Mesenteric fat pad (tissue), 1 donor: ENCODE measurements around the gene MBLAC1. TPM values are rescaled to one million over a fixed set of nuclear protein-coding genes. Genes with fewer than 3 reads are reported as not detected.

Source experiments
- DNase-seq: peaks from one replicate; pipeline ENCODE4 v3.0.0-alpha.2; 2020; ENCODE audit warnings: low spot score
- microRNA-seq: library from miRNA; unstranded; fragments of <30 nt; microRNA quantifications from one replicate; pipeline ENCODE4 v1.2.0, GENCODE V29; 2020; ENCODE audit warnings: borderline number of aligned reads
- total RNA-seq: library from RNA; stranded (reverse); fragmentation: NEBNext Ultra II Directional; extraction: Animal tissue kit (Norgen Biotek cat#: 25700); gene quantifications from one replicate; pipeline ENCODE4 v1.2.1, GENCODE V29; 2021
- donor health status: DM: yes; HTN: yes; CAD: no.

Gene MBLAC1
- total RNA-seq, 1 donor from 2014 or later = 1.7 TPM

DNA sequence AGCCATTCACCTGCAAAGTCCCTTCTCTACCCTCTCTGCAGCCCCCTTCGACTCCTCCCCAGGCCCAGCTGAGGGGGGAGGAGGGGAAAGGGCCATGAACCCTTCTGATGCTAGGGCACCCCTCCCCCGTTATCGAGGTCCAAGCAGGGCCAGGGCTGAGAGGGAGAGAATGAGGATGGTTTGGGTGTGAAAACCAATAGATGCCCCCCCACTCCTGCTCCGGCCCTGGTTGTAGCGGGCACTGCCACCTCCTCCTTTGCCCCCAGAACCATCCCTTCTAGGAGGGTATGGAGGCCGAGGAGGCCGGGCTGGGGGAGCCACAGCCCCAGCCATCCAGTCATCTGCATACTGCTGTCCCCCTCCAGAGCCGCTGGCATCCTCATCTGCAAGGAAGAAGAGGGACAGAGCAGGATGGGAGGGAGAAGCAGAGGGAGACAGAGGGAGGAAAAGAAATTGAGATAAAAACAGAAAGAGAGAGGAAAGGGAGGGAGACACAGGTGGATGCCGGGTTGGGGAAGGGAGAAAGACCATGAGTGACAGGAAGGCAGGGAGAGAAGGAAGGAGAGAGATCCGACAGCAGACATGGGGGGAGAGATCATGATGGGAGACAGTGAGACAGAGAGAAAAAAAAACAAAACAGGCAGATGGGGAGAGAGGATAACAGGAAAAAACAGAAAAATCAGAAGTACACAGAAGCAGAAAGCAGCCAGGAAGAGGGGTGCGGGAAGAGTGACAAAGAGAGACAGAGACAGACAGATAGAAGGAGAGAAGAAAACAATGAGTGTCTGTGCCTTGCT, 43.5 kb downstream of the MBLAC1 start:
- DNase-seq = peak; percentile 81

DNA sequence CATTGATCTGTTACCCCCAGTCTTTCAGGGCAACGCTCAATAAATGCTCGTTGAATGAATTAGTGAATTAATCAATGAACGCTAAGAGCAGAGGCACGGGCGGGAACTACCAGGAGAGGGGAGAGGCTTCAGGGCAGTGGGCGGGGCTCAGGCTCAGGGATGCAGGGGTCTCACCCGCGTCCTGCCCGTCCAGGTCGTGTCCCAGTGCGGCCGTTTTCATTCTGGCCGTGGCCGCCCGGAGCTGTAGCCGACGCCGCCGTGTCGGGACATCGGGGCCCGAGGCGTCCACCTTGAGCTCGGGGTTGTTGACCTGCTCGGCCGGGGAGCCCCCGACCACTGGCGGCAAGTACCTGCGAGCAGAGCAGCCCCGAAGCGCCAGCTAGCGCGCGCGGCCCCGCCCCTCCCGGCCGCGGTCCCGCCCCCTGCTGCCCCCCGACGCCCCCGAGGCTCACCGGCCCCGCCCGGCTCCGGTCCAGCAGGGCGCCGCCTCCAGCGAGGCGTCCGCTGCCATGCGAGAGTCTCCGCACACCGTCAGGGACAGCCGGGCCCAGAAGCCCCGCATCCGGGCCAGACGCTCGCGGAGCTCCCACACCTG, 44.4 kb downstream of the MBLAC1 start:
- peak; percentile 89 for DNase-seq

DNA sequence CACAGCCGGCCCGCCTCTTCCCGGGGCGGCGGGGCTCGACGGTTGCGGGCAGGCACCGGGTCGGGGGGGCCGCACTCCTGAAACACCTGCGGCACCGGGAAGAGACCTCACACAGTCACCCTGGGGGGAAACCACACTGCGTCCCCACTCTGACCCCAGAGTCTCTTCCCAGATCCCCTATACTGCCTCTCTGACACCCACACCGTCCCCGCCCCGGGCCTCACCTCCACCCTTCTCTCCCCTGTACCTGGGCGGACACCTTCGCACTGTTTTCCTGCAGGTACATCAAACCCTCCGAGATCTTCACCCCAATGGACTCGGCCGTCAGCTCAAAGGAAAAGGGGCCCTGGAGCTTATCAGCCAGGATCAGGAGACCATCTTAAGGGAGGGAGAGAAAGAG, 45.1 kb downstream of the MBLAC1 start:
- DNase-seq = peak; percentile 87

DNA sequence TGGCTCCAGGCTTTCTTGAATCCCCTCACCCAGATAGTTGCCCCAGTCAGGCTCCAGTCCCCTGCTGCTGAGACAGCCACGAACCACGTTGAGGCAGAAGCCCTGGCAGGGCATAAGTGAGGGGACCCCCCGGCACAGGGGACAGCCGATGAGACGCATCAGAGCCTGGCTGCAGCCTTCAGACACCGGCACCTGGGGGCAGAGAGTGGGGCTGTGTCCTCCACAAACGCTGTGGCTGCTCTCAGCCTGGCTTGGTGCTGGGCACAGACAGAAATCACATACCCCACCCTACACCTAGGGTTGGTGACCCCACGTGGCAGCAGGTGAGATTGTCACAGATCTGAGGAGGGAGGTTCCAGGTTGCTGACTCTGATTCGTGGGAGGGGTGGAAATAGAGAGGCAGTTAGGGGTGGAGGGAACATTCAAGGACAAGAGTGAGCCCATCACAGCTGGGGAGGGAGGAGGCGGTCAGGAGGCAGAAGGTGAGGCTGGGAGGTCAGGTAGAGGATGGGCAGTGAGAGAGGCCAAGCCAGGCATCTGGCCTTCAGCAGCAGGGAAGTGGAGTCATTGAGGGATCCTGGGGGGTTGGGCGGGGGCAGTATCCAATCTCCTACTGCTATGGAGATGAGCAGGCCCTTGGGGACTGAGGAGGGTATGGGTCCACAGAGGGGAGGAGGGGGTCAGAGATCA, 47.2 kb downstream of the MBLAC1 start:
- DNase-seq = peak; percentile 74

DNA sequence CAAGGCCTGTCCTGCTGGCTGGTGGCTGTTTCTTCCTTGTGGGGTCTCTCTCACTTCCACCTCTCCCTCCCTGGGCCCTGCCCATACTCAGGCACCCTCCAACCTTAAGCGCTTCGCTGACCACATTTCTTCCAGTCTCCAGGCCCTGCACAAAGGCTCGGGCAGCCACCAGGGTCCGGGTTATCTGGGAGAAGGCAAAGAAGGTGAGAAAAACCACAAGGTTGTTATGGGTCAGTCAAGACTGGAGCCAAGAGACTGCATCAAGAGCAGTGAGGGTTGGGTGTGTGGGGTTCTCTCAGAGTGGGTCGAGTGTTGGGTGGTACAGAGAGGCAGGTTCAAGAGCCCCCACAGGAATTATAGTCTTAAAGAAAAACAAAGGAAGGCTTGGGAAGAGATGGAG, 47.8 kb downstream of the MBLAC1 start:
- peak; percentile 20 for DNase-seq

DNA sequence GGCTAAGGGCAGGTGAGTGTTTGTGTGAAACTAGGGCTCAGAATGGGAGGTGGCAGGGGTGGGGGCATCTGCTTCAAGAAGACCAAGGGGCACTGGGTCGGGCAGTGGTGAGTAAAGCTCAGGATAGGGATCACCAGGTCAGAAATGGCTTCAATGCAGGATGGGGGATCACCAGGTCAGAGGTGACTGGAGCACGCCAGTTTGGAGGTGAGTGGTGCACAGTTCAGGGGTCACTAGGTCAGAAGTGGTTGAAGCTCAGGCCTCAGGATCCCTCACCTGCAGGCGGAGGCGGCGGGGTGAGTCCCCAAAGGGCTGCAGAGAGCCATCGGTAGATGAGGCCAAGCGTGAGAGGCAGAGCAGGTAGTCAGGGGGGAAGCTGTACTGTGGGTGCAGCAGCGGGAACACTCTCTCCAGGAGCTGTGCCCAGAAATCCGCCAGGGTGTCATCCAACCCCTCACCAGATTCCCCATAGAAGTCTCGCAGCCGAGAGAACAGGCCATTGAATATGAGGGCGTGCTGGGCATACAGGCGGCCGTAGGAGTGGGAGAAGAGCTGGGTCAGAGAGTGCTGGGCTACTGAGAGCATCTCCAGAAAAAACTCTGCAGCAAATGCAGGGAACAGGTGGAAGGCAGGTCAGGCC, 48.6 kb downstream of the MBLAC1 start:
- peak; percentile 76 for DNase-seq

DNA sequence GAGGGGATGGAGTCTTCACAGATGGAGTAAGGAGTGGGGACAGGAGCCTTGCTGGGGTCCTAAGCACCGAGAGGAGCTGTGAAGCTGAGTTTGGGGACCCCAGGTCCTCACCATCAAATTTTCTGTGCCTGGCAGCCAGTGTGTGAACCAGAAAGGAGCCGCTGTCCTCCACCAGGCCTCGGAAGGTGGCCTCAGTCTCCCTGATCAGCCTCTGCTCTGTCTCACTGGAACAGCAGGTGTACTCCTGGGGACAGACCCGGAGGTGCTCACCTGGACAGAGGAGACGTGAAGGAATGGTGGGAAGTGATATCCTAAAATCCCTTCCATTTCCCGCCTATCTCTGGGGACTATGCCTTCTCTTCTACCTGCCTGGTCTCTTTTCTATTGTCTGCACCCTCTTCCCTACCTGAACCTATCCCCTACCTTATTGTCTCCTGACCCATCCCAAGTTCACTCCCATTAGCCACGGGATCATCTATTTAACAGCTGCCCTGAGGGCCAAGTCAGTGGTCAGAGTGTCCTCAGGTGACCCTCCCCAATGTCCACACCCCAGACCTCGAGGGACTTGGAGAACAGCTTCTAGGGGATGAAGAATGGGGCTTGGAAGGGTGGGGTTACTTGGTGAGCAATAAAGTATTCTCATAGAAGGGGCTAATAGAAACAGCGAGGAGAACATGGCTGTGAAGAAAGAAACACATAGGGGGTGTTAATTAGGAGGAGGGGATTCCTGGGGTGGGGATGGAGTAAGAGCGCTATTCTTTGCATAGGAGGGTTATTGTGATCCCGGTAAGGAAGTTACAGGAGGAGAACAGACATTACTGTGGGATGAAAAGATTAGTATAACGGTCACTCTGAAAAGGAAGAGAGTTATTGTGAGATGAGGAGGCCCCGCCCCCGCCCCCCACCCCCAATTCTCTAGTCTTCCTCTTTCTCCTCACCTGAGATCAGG, 49.6 kb downstream of the MBLAC1 start:
- peak; percentile 69 for DNase-seq

DNA sequence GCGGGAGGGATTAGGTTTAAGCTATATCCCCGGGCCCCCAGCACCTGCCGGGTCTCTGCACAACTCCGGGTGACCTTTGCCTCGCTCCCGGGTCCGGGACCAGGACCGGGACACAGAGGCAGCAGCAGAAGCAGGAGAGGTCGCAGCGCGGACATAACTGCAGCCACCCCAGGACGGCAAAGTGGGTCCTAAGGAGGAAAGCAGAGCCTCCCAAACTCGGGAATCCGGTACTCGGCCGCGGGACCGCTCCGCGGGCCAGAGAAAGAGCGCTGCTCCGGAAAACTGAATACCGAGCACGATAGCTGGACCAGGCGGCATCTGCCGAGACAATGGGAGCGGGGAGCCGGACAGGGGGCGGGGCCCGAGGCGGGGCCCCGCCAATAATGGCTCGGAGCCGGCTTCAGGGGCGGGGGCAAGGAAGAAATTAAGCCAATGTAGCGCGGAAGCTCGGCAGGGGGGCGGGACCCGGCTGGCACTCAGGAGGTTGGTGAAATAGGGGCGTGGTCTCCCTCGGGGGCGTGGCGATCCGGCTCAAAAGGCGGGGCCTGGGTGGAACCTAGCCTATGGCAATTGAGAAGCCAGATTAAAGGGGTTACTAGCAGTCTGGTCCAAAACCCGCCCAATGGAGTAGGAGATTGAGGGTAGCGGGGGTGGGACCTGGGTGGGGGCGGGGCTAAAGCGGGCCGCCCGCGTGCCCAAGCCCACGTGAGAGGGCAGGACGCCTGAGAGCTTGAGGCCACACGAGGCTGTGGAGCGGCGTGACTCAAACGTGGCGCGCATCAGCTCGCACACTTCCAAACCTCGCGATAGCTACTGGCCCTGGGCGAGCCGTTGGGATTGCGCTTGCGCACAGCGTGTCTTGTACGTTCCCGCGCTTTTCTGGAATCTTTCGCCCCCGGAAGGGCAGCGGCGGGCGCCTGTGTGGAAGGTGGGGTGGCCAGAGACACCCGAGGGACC, 50.6 kb downstream of the MBLAC1 start, which contains the start of the genes GPC2 and STAG3:
Gene GPC2, minus strand, starts transcription at position 337 of the 957 bp plus-strand sequence. Its CDS starts 182 bp downstream, at position 155.
Gene STAG3, plus strand, starts transcription at position 874 of the 957 bp plus-strand sequence. CDS start 2,639 bp downstream, outside the sequence.
- peak; percentile 98 for DNase-seq

Small RNA genes lying within 50 kb of the gene (microRNA-seq; reads per million reads assigned to microRNA genes)
- gene MIR106B (297 reads per million, percentile 66 among the genes with 10 or more reads in this experiment), gene MIR25 (142 reads per million, percentile 51 among the genes with 10 or more reads in this experiment), gene MIR4658 (not detected), gene MIR93 (2,368 reads per million, percentile 83 among the genes with 10 or more reads in this experiment)

Other genes with a start within 250 kb of the MBLAC1 start
- not detected for gene OR2AE1, start 249.9 kb upstream of the MBLAC1 start, total RNA-seq
- gene TRIM4, start 207.4 kb upstream of the MBLAC1 start, total RNA-seq = 21.2 TPM
- 0.61 TPM for gene GJC3, start 197.3 kb upstream of the MBLAC1 start, total RNA-seq
- gene AZGP1, start 150.9 kb upstream of the MBLAC1 start, total RNA-seq = 76.2 TPM
- 58.9 TPM for gene ZKSCAN1, start 111.4 kb upstream of the MBLAC1 start, total RNA-seq
- gene ZSCAN21, start 77.2 kb upstream of the MBLAC1 start, total RNA-seq = 10.2 TPM
- 16.8 TPM for gene ZNF3, start 45.2 kb upstream of the MBLAC1 start, total RNA-seq
- gene COPS6, start 38.0 kb upstream of the MBLAC1 start, total RNA-seq = 85.2 TPM
- gene MCM7, start 25.6 kb upstream of the MBLAC1 start, total RNA-seq = 22.7 TPM
- gene AP4M1, start 25.3 kb upstream of the MBLAC1 start, total RNA-seq = 7.5 TPM
- 27.7 TPM for gene TAF6, start 7.6 kb upstream of the MBLAC1 start, total RNA-seq
- gene CNPY4, start 7.3 kb upstream of the MBLAC1 start, total RNA-seq = 9.2 TPM
- 112 TPM for gene LAMTOR4, start 22.0 kb downstream of the MBLAC1 start, total RNA-seq
- gene TRAPPC14, start 31.8 kb downstream of the MBLAC1 start, total RNA-seq = 22.5 TPM
- 1.7 TPM for gene GAL3ST4, start 41.6 kb downstream of the MBLAC1 start, total RNA-seq
- 1.2 TPM for gene GPC2, start 50.4 kb downstream of the MBLAC1 start, total RNA-seq
- gene STAG3, start 51.0 kb downstream of the MBLAC1 start, total RNA-seq = 0.45 TPM
- gene PVRIG, start 93.0 kb downstream of the MBLAC1 start, total RNA-seq = not detected
- not detected for gene SPDYE3, start 180.7 kb downstream of the MBLAC1 start, total RNA-seq
- 32.1 TPM for gene PILRB, start 231.2 kb downstream of the MBLAC1 start, total RNA-seq
- 14.5 TPM for gene PILRA, start 246.5 kb downstream of the MBLAC1 start, total RNA-seq